Measurements from ENCODE around the gene TMEM183A.
"Not testable (repeated sequence)": the region's sequence is repeated elsewhere in the genome, so short reads cannot be mapped to it uniquely, and the experiment has no call there.

TMEM183A gene

GRCh38 chr1:203009185-203009584 is 2.0 kb downstream of the TMEM183A start:
- TF ChIP-seq, protein P1, sequence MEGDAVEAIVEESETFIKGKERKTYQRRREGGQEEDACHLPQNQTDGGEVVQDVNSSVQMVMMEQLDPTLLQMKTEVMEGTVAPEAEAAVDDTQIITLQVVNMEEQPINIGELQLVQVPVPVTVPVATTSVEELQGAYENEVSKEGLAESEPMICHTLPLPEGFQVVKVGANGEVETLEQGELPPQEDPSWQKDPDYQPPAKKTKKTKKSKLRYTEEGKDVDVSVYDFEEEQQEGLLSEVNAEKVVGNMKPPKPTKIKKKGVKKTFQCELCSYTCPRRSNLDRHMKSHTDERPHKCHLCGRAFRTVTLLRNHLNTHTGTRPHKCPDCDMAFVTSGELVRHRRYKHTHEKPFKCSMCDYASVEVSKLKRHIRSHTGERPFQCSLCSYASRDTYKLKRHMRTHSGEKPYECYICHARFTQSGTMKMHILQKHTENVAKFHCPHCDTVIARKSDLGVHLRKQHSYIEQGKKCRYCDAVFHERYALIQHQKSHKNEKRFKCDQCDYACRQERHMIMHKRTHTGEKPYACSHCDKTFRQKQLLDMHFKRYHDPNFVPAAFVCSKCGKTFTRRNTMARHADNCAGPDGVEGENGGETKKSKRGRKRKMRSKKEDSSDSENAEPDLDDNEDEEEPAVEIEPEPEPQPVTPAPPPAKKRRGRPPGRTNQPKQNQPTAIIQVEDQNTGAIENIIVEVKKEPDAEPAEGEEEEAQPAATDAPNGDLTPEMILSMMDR (conservative IDR thresholded peaks at IDR 0.05), result no peak

DNA sequence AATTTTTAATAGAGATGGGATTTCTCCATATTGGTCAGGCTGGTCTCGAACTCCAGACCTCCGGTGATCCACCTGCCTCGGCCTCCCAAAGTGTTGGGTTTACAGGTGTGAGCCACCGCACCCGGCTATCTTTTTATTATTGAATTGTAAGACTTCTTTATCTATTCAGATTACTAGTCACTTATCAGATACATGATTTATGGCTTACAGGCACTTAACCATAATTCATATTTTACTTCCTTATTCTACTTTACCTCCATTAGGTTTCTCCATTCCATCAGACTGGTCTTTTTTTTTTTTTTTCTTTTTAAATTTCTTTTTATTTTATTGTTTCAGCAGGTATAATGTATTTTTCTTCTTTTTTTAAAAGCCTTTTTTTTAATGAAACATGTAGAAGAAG is 4.4 kb downstream of the TMEM183A start:
- H3K27ac ChIP-seq, result no peak overlapping the region
- TF ChIP-seq, protein P1 (conservative IDR thresholded peaks at IDR 0.05), result no peak

More at GRCh38 chr1:203009185-203009584, 2.0 kb downstream of the TMEM183A start:
- H3K27ac ChIP-seq, result no peak overlapping the region

DNA sequence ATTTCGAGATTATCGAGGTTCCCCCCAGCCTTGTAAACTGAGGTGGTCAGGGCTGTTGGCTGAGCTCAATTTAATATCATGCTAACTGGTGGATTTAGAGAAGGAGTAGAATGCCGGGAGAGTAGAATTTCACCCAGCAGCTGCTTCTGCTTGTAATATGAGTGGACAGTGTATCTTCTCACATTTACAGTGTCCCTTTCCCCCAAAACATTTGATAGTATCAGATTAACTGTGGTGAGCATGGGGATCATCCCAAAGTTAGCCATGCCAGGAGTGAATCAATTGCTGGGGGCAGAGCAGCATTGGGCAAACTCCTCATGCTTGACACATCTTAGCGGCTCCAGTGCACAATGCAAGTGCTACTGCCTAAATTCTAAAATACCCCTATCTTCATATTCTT is 9.9 kb downstream of the TMEM183A start:
- H3K27ac ChIP-seq, result no peak overlapping the region

DNA sequence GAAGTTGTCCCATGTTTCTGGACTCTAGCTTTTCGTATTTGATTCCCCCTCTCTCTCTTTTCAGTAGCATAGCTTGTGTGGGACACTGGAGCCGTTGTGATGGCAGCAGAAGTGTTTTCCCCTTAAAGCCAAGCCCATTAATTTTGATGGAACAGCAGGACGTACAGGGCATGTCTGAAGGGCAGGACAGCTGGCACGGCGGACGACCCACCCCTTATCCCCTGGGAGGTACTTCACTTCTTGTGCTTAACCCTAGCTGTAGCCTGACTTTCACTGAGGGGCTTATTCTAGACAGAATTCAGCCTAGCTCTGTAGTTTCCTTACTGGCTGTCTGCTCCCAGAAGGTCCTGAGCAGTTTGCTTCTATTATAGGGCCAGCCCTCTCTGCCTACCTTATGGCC is 10.5 kb downstream of the TMEM183A start:
- H3K27ac ChIP-seq, result no peak overlapping the region
- TF ChIP-seq, protein P1 (conservative IDR thresholded peaks at IDR 0.05), result no peak

More for the DNA sequence above, 9.9 kb downstream of the TMEM183A start:
- TF ChIP-seq, protein P1 (conservative IDR thresholded peaks at IDR 0.05), result no peak

DNA sequence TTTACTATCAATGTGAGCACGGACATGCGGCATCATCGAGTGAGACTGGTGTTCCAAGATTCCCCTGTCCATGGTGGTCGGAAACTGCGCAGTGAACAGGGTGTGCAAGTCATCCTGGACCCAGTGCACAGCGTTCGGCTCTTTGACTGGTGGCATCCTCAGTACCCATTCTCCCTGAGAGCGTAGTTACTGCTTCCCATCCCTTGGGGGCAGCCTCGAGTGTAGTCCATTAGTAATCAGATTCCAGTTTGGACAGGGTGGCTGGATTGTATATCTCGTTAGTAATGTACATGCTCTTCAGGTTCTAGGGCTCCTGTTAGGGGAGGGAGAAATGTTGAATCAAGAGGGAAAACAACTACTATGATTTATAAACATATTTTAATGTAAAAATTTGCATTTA is 15.7 kb downstream of the TMEM183A start:
- TF ChIP-seq, protein P1 (conservative IDR thresholded peaks at IDR 0.05), result peak; percentile 28; the same call in 1 of the 2 replicates
- H3K27ac ChIP-seq, result not testable (repeated sequence)

DNA sequence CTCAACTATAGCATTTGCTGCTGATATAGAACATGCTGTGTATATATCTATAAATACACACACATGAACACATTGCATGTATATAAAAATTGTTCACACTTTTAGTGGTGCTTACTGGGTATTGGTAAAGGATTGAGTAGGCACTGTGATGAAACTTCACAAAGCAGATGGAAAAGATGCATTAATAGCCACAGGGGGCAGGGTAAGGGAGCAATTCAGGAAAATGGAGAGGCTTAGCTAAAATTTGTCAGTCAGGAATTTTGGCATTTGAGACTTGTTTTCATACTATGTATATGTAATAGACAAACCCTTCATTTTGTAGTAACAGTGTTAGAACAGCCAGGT is 18.5 kb downstream of the TMEM183A start:
- peak overlapping the region; percentile 46; the same call in 1 of the 2 replicates for H3K27ac ChIP-seq
- TF ChIP-seq, protein P1 (conservative IDR thresholded peaks at IDR 0.05), result no peak

GRCh38 chr1:203026031-203026665 is 19.0 kb downstream of the TMEM183A start, which contains the start of gene PPFIA4:
PPFIA4 (plus strand) TSS chr1:203026491; CDS start chr1:203039009, 12,518 bp downstream.
- TF ChIP-seq, protein P1 (conservative IDR thresholded peaks at IDR 0.05), result no peak
- peak within 1 kb of the TSS; percentile 46; the same call in 1 of the 2 replicates for H3K27ac ChIP-seq

All from VCaP (cell line).